HG02763 (cell line): ENCODE data around the gene KLHL8.

Source experiments
- ATAC-seq: cut with Tn5 transposase; IDR thresholded peaks from one replicate; pipeline ENCODE4 v1.9.1; 2021; ENCODE audit warnings: mild to moderate bottlenecking, moderate library complexity; ENCODE audit not compliant: unreplicated experiment

KLHL8 gene

DNA sequence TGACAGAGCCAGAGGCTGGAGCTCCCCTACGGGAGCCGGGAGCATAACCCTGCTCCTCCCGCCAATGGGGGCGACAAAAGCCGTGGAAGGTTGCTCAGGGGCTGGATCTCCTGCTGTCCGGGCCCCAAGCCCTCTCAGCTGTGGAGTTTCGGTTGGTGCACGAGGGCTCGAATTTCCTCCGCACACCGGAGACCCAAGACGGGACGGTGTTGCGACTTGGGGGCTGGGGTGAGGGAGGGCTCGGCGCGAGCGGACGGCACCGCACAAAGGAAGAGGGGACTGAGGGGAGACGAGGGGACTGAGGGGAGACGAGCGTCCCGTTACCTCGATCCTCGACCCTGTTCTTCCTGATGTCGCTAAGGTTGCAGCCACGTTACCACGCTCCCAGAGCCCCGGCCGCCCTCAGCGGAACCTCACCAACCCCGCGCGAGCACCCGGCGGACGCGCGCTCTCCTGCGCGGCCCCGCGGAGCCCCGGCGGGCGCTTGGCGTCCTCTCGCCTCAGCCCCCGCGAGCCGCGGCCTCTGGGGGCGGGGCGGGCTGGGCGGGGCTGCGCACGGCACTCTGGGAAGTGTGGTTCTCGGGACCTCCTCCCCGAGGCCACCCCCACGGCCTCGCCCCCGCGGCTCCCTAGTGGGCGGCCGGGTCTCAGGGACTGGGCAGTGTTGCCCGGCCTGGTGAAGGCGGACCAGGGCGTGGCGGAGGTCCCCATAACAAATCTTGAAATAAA lies at the start of gene KLHL8:
TSS of gene KLHL8 (minus strand) at position 525 of the 729 bp plus-strand sequence. CDS start 25,079 bp downstream, outside the sequence.
- ATAC-seq = peak; percentile 89

GRCh38 chr4:87270144-87270543 lies 49.7 kb upstream of the KLHL8 start:
- ATAC-seq = no peak

GRCh38 chr4:87268411-87268810 lies 48.0 kb upstream of the KLHL8 start:
- ATAC-seq = no peak

- no peak for ATAC-seq
Observed at GRCh38 chr4:87266986-87267385, 46.6 kb upstream of the KLHL8 start.

- ATAC-seq = no peak
Observed at GRCh38 chr4:87262886-87263285, 42.5 kb upstream of the KLHL8 start.

GRCh38 chr4:87260477-87260876 lies 40.1 kb upstream of the KLHL8 start:
- ATAC-seq = no peak

DNA sequence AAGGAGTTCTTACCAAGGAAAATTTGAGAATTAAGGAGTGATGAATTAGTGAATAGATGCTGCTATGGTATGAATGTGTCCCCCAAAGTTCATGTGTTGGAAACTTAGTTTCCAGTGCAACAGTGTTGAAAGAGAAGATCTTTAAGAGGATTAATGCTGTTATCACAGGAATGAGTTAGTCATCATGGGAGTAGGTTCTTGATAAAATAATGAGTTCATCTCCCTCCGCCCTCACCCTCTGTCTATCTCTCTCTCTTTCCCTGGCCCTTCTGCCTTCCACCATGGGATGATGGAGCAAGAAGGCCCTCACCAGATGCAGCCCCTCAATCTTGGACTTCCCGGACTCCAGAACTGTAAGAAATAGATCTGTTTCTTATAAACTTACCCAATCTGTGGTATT lies 38.3 kb upstream of the KLHL8 start:
- ATAC-seq = no peak

GRCh38 chr4:87257523-87257922 lies 37.1 kb upstream of the KLHL8 start:
- ATAC-seq = no peak

GRCh38 chr4:87255755-87256154 lies 35.3 kb upstream of the KLHL8 start:
- no peak for ATAC-seq

DNA sequence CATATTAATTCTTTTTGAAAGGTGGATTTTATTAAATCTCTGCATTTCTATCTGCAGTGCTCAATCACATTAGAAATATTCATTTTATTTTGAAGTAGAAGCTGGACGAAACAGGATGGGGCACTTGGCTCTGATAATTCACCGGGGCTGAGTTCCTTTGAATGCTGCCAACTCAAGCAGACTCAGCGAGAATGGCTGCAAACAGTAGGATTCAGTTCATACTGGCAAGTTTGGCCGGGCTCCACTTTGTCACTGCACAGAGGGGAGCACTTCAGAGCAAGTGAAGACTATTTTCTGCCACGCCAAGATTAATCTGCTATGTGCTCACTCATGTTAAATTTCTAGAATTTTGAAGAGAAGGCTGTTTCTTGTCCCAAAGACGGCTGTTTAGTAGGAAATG lies 30.7 kb upstream of the KLHL8 start:
- no peak for ATAC-seq

GRCh38 chr4:87250294-87250693 lies 29.9 kb upstream of the KLHL8 start:
- no peak for ATAC-seq

- ATAC-seq = no peak
Observed at GRCh38 chr4:87249332-87250019, 29.1 kb upstream of the KLHL8 start.

- no peak for ATAC-seq
Observed at GRCh38 chr4:87243426-87244053, 23.1 kb upstream of the KLHL8 start.

DNA sequence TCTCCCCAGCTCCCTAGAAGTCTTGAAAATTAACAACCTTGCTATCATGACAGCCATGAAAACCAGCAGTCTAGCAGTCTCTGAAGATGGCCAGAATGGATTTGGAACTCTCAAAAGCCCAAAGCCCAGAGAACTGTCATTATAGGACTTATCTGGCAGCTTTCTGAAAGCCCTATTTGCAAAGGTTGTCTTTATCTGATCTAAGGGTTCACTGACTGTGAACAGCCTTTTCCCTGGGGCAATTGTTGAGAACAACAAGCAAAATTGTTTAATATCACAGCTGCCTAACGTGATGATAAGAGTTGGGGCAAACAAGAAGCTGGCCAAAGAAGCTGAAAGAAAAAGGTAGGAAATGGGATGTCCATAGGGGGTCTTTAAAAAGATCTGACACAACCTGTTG lies 20.9 kb upstream of the KLHL8 start:
- no peak for ATAC-seq

DNA sequence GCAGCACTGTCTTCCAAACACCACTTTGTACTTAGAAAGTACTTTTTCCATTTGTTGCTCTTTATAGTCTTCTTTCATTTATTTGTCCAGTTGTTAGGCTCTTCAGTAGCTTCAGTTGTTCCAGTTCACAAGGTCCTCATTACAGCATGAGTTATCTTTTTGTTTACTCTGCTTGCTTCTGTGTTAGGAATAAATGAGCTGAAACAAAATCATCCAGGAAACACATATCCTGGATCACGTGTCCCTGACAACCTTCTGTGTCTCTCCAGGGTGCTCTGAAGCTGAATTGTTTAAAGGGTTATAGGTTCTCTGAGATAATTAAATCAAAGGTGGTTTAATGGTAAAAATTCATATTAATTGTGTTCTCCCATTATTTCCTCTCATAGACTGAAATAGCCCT lies 19.9 kb upstream of the KLHL8 start:
- ATAC-seq = no peak

DNA sequence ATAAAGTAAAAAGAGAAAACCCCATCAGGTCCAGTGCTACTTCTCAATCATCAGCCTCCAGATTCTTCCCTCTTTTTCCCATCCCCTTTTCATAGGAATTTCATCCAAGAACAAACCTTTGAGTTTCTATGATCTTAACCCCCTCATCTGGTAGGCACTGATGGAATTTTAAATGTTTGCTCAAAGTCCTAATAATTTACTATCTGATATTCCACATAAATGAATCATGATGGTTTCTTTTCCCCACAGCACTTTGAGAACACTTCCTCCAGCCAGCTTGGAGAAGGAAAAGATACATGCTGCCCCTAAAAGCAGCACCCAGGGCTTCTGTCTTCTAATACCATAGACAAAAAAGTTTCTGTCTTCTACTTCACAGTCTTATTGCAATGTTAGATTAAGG lies 19.4 kb upstream of the KLHL8 start:
- ATAC-seq = no peak

GRCh38 chr4:87239194-87239593 lies 18.8 kb upstream of the KLHL8 start:
- ATAC-seq = no peak

- no peak for ATAC-seq
Observed at GRCh38 chr4:87236861-87237260, 16.4 kb upstream of the KLHL8 start.

- ATAC-seq = no peak
Observed at GRCh38 chr4:87235020-87235671, 14.7 kb upstream of the KLHL8 start.

DNA sequence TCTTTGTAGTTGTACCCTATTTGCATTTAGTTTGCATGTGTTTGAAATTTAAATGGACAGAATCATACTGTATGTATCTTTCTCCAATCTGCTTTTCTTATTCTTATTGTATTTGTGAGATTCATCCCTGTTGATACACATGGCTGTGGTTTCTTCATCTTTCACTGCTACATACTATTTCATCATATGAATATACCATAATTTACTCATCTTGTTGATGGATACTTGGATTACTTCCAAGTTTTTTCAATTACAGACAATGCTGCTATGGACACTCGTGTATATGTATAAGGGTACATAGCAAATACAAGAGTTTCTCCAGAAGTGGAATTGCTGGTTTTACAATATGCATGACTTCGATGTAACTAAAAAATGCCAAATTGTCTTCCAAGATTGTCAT lies 11.8 kb upstream of the KLHL8 start:
- no peak for ATAC-seq

DNA sequence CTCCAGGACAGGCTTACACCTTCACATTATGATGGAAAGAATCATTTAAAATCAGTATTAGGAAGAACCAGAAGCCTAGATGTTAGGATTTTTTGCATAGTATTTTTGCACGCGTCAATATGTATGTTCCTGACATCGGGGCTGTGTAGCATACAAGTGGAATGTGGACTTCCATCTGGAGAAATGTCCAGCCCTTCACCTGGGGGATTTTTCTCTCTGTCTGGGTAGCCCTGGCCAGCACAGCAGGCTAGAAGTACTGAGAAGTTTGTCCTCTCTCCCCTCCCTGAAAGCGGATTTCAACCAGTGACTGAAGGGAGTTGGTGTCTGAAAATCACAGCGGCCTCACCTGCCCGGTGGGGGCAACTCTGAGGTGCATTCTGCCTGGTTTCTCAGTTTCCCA lies 10.4 kb upstream of the KLHL8 start:
- no peak for ATAC-seq

DNA sequence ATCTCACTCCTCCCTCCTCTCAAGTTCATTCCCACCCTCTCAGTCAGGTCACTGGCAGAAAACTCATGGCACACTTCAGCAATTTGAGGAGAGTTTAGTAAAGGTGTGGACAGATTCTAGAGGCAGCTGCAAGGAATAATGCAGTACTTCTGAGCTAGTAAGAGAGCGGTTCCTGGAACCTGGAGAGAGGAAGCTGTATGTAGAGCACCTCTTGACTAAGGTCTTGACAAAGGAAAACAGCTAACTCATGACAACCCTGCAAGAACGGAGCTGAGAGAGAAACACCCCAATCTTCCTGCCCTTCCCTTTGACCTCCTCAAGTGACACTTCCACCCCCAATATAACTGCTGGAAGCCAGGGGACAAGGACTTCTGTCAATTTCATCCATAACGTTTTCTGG lies 9.6 kb upstream of the KLHL8 start:
- ATAC-seq = no peak
